Measurements from ENCODE around the gene TBCD. TPM values are rescaled to one million over a fixed set of nuclear protein-coding genes. Genes with fewer than 3 reads are reported as not detected.

TBCD gene
- total RNA-seq, 1 donor from 2014 or later = 104 TPM

GRCh38 chr17:82808921-82809905, 57.3 kb downstream of the TBCD start:
- H3K36me3 Mint-ChIP-seq = peaks cover 11% of the 10 kb centered on the region
- no peaks in the 10 kb centered on the region for H3K4me1 Mint-ChIP-seq (ENCODE audit: unreplicated experiment)
- no peak overlapping the region for H3K4me3 Mint-ChIP-seq
- H3K9me3 Mint-ChIP-seq = no peaks in the 10 kb centered on the region
- H3K27me3 Mint-ChIP-seq = no peaks in the 10 kb centered on the region
- TF ChIP-seq CTCF (conservative IDR thresholded peaks at IDR 0.05) = no peak
- H3K27ac Mint-ChIP-seq = no peak overlapping the region
- no peak for DNase-seq (ENCODE audit: extremely low spot score, unreplicated experiment)

GRCh38 chr17:82810644-82811430, 59.0 kb downstream of the TBCD start:
- no peaks in the 10 kb centered on the region for H3K9me3 Mint-ChIP-seq

GRCh38 chr17:82812058-82812457, 60.2 kb downstream of the TBCD start:
- Mint-ChIP-seq H3K4me3 (no peak overlapping the region), H3K27me3 (no peaks in the 10 kb centered on the region), H3K36me3 (peaks cover 20% of the 10 kb centered on the region), H3K4me1 (ENCODE audit: unreplicated experiment) (no peaks in the 10 kb centered on the region), H3K9me3 (no peaks in the 10 kb centered on the region), H3K27ac (no peak overlapping the region)
- no peak for TF ChIP-seq CTCF (conservative IDR thresholded peaks at IDR 0.05)
- no peak for DNase-seq (ENCODE audit: extremely low spot score, unreplicated experiment)

More at GRCh38 chr17:82810644-82811430, 59.0 kb downstream of the TBCD start:
- no peaks in the 10 kb centered on the region for H3K27me3 Mint-ChIP-seq
- H3K36me3 Mint-ChIP-seq = peaks cover 14% of the 10 kb centered on the region
- no peak overlapping the region for H3K27ac Mint-ChIP-seq
- H3K4me1 Mint-ChIP-seq (ENCODE audit: unreplicated experiment) = no peaks in the 10 kb centered on the region
- no peak for TF ChIP-seq CTCF (conservative IDR thresholded peaks at IDR 0.05)
- DNase-seq (ENCODE audit: extremely low spot score, unreplicated experiment) = no peak
- no peak overlapping the region for H3K4me3 Mint-ChIP-seq

- no peak for DNase-seq (ENCODE audit: extremely low spot score, unreplicated experiment)
- Mint-ChIP-seq H3K4me1 (ENCODE audit: unreplicated experiment) (no peaks in the 10 kb centered on the region), H3K27me3 (no peaks in the 10 kb centered on the region), H3K9me3 (no peaks in the 10 kb centered on the region), H3K27ac (no peak overlapping the region), H3K4me3 (no peak overlapping the region), H3K36me3 (peaks cover 22% of the 10 kb centered on the region)
- TF ChIP-seq CTCF (conservative IDR thresholded peaks at IDR 0.05) = no peak
Observed at GRCh38 chr17:82812601-82813000, 60.7 kb downstream of the TBCD start.

GRCh38 chr17:82813299-82814051, 61.6 kb downstream of the TBCD start:
- Mint-ChIP-seq H3K9me3 (no peaks in the 10 kb centered on the region), H3K27me3 (no peaks in the 10 kb centered on the region), H3K4me1 (ENCODE audit: unreplicated experiment) (no peaks in the 10 kb centered on the region), H3K4me3 (no peak overlapping the region), H3K27ac (peak overlapping the region; percentile 59), H3K36me3 (peaks cover 31% of the 10 kb centered on the region)
- no peak for DNase-seq (ENCODE audit: extremely low spot score, unreplicated experiment)
- TF ChIP-seq CTCF (conservative IDR thresholded peaks at IDR 0.05) = no peak

Measured in type B pancreatic cell (in vitro differentiated cells).